Esophagus squamous epithelium (tissue), 4 donors: ENCODE data around the gene EPGN.

Experiments
- POLR2A ChIP-seq, 4 donors: fragments of 450-650 bp; IDR thresholded peaks; one replicate each; pipeline ENCODE4 v1.6.1; 2017; ENCODE audit warnings: antibody characterized with exemption in 4 of 4, mild to moderate bottlenecking in 4 of 4, moderate library complexity in 3 of 4
- TF ChIP-seq, protein P1 (sequence below), 6 experiments: fragments of 450-650 bp in 4 of 6; fragments of 200-600 bp in 2 of 6; sonication (generic) in 2 of 6; IDR thresholded peaks; one replicate each; pipeline ENCODE4 v1.5.1; 2016 to 2019; ENCODE audit warnings: antibody characterized with exemption in 6 of 6, mild to moderate bottlenecking in 4 of 6, moderate library complexity in 4 of 6

DNA sequence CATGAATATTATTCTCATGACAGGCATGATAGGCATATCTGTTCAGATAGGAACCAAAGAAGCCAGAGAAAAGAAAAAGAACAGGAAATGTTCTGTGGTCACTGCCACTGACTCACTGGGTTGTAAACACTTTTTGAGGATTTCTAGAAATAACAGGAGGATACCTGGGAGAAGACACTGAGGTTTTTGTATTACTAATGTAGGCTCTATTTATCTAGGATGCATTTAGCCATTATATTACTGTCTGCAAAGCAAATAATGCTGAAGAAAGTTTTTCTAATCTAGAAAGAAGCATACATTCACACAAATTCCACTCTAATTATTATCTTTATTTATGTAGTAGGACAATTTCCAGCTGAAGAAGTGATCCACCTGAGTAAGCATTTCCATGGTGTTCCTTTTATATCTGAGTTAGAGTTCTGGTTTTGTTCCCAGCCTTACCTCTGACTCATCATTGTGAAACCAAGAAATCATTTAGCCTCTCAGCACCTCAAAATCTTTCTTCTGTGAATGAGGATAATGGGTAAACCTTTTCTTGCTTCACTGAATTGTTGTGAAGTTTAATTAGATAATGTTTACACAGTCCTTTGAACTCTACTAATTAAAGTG, 40.2 kb upstream of the EPGN start:
- no peak for TF ChIP-seq POLR2A (IDR thresholded peaks at IDR 0.05)
- TF ChIP-seq, protein P1, sequence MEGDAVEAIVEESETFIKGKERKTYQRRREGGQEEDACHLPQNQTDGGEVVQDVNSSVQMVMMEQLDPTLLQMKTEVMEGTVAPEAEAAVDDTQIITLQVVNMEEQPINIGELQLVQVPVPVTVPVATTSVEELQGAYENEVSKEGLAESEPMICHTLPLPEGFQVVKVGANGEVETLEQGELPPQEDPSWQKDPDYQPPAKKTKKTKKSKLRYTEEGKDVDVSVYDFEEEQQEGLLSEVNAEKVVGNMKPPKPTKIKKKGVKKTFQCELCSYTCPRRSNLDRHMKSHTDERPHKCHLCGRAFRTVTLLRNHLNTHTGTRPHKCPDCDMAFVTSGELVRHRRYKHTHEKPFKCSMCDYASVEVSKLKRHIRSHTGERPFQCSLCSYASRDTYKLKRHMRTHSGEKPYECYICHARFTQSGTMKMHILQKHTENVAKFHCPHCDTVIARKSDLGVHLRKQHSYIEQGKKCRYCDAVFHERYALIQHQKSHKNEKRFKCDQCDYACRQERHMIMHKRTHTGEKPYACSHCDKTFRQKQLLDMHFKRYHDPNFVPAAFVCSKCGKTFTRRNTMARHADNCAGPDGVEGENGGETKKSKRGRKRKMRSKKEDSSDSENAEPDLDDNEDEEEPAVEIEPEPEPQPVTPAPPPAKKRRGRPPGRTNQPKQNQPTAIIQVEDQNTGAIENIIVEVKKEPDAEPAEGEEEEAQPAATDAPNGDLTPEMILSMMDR (IDR thresholded peaks at IDR 0.05), result no peak
